Thoracic aorta (tissue), 2 donors: ENCODE data around the gene ASTN2. TPM values are rescaled to one million over a fixed set of nuclear protein-coding genes. Genes with fewer than 3 reads are reported as not detected.

Experiments used
- ATAC-seq: fragments of 150-250 bp; one replicate; pipeline ENCODE4 v1.8.0; 2017; ENCODE audit warnings: low read depth; ENCODE audit not compliant: insufficient number of reproducible peaks, low FRiP score
- DNase-seq: peaks from one replicate; pipeline ENCODE4 v3.0.0-alpha.2; 2020; ENCODE audit warnings: low spot score
- H3K27ac ChIP-seq, 2 donors: fragments of 200-600 bp; sonication (generic); 1 replicate in 1 of 2; 2 replicates in 1 of 2; pipeline ENCODE4 v1.5.1; 2016; ENCODE audit warnings: mild to moderate bottlenecking in 2 of 2, moderate library complexity in 2 of 2
- H3K27me3 ChIP-seq: fragments of 200-600 bp; sonication (generic); replicated peaks from 2 replicates; pipeline ENCODE4 v1.6.0; 2016; ENCODE audit warnings: mild to moderate bottlenecking; ENCODE audit not compliant: insufficient read depth
- H3K36me3 ChIP-seq: fragments of 200-600 bp; sonication (generic); one replicate; pipeline ENCODE4 v1.5.1; 2016
- H3K4me1 ChIP-seq, 2 donors: fragments of 200-600 bp; sonication (generic); 1 replicate in 1 of 2; 2 replicates in 1 of 2; pipeline versions ENCODE4 v1.5.1 to v1.6.0; 2016; ENCODE audit warnings: low read depth in 2 of 2, mild to moderate bottlenecking in 1 of 2; ENCODE audit not compliant: control insufficient read depth in 1 of 2
- H3K4me3 ChIP-seq: fragments of 200-600 bp; sonication (generic); 2 replicates; pipeline ENCODE4 v1.5.1; 2016; ENCODE audit warnings: mild to moderate bottlenecking
- H3K9me3 ChIP-seq: fragments of 200-600 bp; sonication (generic); 2 replicates; pipeline ENCODE4 v1.5.1; 2016
- total RNA-seq, 2 donors: library from RNA; depleted of rRNA; stranded (reverse); fragments of >200 nt; gene quantifications; one replicate each; pipeline versions ENCODE4 v1.1.0 to v1.2.3, GENCODE V29; 2016
- TF ChIP-seq, protein P1 (sequence below): fragments of 200-600 bp; sonication (generic); IDR thresholded peaks from one replicate; pipeline ENCODE4 v1.5.1; 2019; ENCODE audit warnings: antibody characterized with exemption

ASTN2 gene
- total RNA-seq, 2 donors from 2014 or later, result 6.8 to 7.1 TPM

DNA sequence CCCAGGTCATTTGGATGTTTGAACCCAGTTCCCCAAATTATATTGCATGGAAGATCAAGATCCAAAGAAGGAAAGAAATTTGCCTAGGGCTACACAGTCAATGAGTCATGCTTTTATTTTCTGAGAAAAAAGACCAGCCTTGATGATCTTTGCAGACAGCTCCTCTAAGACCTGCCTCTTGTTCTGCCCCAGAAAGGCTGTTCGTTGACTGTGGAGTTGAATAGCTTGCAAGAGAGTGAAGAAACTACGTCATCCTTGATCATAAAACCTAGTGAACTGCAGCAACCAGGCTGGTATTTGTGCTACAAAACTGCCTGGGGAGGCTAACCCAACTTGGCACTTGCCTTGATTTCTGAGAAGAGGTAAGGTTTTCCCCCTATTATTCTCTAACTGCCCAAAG, 997.4 kb downstream of the ASTN2 start:
- no peak for ATAC-seq
- no peak overlapping the region for H3K4me3 ChIP-seq

DNA sequence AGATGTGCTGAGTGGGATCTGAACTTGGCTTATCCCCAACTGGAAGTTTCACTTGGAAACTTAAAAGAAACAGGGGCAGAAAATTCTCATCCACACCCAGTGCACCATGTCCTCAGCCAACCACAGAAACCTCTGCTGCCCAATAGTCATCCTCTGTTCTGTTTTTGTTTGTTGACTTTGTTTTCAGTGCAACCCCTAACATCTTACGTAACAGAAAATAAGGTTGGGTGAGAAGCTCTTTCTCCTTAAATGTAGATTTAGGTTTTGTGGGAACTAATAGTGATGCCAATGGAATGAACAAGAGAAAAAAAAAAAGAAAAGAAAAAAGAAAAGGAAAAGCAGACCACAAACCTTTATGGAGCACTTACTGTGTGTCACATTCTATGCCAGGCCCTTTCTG, 998.4 kb downstream of the ASTN2 start:
- DNase-seq (no peak), ATAC-seq (no peak)
- H3K4me1 ChIP-seq, result no peaks in the 10 kb centered on the region
- H3K36me3 ChIP-seq, result no peaks in the 10 kb centered on the region
- H3K27ac ChIP-seq, result no peak overlapping the region
- no peak overlapping the region for H3K4me3 ChIP-seq
- no peaks in the 10 kb centered on the region for H3K27me3 ChIP-seq
- H3K9me3 ChIP-seq, result no peaks in the 10 kb centered on the region
- TF ChIP-seq, protein P1, sequence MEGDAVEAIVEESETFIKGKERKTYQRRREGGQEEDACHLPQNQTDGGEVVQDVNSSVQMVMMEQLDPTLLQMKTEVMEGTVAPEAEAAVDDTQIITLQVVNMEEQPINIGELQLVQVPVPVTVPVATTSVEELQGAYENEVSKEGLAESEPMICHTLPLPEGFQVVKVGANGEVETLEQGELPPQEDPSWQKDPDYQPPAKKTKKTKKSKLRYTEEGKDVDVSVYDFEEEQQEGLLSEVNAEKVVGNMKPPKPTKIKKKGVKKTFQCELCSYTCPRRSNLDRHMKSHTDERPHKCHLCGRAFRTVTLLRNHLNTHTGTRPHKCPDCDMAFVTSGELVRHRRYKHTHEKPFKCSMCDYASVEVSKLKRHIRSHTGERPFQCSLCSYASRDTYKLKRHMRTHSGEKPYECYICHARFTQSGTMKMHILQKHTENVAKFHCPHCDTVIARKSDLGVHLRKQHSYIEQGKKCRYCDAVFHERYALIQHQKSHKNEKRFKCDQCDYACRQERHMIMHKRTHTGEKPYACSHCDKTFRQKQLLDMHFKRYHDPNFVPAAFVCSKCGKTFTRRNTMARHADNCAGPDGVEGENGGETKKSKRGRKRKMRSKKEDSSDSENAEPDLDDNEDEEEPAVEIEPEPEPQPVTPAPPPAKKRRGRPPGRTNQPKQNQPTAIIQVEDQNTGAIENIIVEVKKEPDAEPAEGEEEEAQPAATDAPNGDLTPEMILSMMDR, result no peak

More for the DNA sequence above, 997.4 kb downstream of the ASTN2 start:
- Histone ChIP-seq H3K9me3 (no peaks in the 10 kb centered on the region), H3K4me1 (no peaks in the 10 kb centered on the region), H3K27ac (no peak overlapping the region), H3K27me3 (no peaks in the 10 kb centered on the region), H3K36me3 (no peaks in the 10 kb centered on the region)
- no peak for DNase-seq
- TF ChIP-seq, protein P1, result no peak

DNA sequence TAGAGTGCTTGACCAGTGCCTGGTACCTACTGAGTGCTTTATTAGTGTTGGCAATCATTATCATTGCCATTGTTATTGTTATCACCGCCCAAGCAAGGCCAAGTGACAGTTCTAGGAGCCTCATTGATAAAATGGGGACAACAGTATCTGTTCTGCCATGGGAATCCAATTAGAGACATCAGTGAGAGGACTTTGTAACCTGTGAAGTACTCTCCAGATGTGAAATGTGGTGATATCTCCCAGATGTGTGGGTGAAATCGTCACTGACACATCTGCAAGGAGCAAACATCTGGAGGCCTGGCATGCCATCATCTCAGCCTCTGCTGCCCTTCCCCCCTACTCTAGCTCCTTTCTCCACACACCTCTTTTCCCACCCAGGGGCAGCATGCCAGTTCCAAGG, 1000.5 kb downstream of the ASTN2 start:
- no peaks in the 10 kb centered on the region for H3K9me3 ChIP-seq
- no peaks in the 10 kb centered on the region for H3K36me3 ChIP-seq
- no peak for DNase-seq
- TF ChIP-seq, protein P1, result no peak
- no peaks in the 10 kb centered on the region for H3K27me3 ChIP-seq
- H3K4me1 ChIP-seq, result no peaks in the 10 kb centered on the region
- H3K4me3 ChIP-seq, result no peak overlapping the region
- H3K27ac ChIP-seq, result no peak overlapping the region
- ATAC-seq, result no peak

DNA sequence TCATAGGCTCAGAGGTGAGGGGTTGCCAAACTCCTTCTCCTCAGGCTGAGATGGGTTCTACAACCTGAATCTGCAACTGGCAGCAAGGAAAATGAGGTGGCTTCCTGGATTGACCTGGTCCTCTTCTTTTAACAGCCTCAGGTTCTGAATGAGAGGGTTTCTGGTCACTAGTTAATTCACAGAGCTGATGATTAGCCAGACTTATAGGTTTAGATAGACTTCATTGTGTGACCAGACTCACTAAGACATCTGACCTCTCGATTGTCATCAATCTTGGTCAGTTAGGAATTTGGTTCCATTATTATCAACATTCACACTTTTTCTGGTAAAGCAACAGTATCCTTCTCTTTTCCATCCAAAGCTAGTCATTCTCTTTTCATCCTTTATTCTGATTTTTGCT, 1003.4 kb downstream of the ASTN2 start:
- H3K9me3 ChIP-seq, result no peaks in the 10 kb centered on the region
- TF ChIP-seq, protein P1, result no peak
- no peaks in the 10 kb centered on the region for H3K36me3 ChIP-seq
- DNase-seq, result no peak
- H3K4me3 ChIP-seq, result no peak overlapping the region
- no peak overlapping the region for H3K27ac ChIP-seq
- ATAC-seq, result no peak
- no peaks in the 10 kb centered on the region for H3K4me1 ChIP-seq
- H3K27me3 ChIP-seq, result no peaks in the 10 kb centered on the region

DNA sequence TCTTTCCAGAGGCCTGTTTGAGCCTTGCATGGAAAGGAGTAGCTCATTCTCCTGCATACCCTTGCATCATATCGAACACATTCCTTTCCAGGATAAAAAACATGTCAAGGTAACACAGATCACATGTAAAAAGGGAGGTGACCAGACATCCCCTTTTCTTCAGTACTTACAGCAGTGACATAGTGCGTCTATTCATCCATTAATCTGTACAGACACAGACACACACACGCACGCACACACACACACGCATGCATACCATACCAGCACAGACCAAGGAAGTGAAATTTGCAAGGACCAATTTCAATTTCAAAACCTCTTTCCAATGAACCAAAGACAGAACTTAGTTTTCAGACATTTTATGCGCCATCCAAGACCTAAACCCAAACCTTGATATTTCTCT, 1005.2 kb downstream of the ASTN2 start:
- Histone ChIP-seq H3K9me3 (no peaks in the 10 kb centered on the region), H3K27me3 (no peaks in the 10 kb centered on the region), H3K27ac (no peak overlapping the region), H3K4me1 (no peaks in the 10 kb centered on the region), H3K36me3 (no peaks in the 10 kb centered on the region), H3K4me3 (no peak overlapping the region)
- ATAC-seq (no peak), DNase-seq (no peak)
- TF ChIP-seq, protein P1, result no peak
